ENCODE measurements around the gene SARDH.
"Not testable (repeated sequence)": the region's sequence is repeated elsewhere in the genome, so short reads cannot be mapped to it uniquely, and the experiment has no call there.

SARDH gene

GRCh38 chr9:133752739-133753446 lies 14.7 kb upstream of the SARDH start:
- DNase-seq (ENCODE audit: insufficient read length) (no peak), FAIRE-seq (no peak)
- TF ChIP-seq TAF1 (IDR thresholded peaks at IDR 0.05; ENCODE audit: borderline replicate concordance, low read depth, low read length) (no peak), POLR2AphosphoS5 (IDR thresholded peaks at IDR 0.05; ENCODE audit: low read depth, low read length) (no peak), POLR2A (IDR thresholded peaks at IDR 0.05; ENCODE audit: low read depth, low read length) (no peak)

- TF ChIP-seq POLR2AphosphoS5 (IDR thresholded peaks at IDR 0.05; ENCODE audit: low read depth, low read length) (no peak), TAF1 (IDR thresholded peaks at IDR 0.05; ENCODE audit: borderline replicate concordance, low read depth, low read length) (no peak), POLR2A (IDR thresholded peaks at IDR 0.05; ENCODE audit: low read depth, low read length) (no peak)
- DNase-seq (ENCODE audit: insufficient read length) (no peak), FAIRE-seq (no peak)
These were observed 13.0 kb upstream of the SARDH start for GRCh38 chr9:133750982-133751649.

DNA sequence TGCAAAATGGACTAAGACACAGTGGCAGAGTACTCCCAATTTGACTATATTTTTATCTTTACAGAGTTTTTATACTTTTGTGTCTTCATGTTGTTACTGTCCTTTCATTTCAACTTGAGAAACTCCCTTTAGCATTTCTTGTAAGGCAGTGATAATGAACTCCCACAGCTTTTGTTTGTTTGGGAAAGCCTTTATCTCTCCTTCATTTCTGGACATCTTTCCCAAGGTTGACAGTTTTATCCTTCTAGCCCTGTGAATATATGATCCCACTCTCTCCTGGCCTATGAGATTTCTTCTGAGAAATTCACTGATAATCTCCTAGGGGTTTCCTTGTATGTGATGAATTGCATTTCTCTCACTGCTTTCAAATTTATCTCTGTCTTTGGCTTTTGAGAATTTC lies 9.2 kb upstream of the SARDH start:
- DNase-seq (ENCODE audit: insufficient read length) = no peak
- TF ChIP-seq POLR2AphosphoS5 (IDR thresholded peaks at IDR 0.05; ENCODE audit: low read depth, low read length) = no peak
- TF ChIP-seq TAF1 (IDR thresholded peaks at IDR 0.05; ENCODE audit: borderline replicate concordance, low read depth, low read length) = no peak
- no peak for TF ChIP-seq POLR2A (IDR thresholded peaks at IDR 0.05; ENCODE audit: low read depth, low read length)
- FAIRE-seq = no peak

- FAIRE-seq; DNase-seq (ENCODE audit: insufficient read length): not testable (repeated sequence)
These were observed 6.4 kb upstream of the SARDH start for GRCh38 chr9:133744528-133744927.

- TF ChIP-seq POLR2AphosphoS5 (IDR thresholded peaks at IDR 0.05; ENCODE audit: low read depth, low read length) (no peak), POLR2A (IDR thresholded peaks at IDR 0.05; ENCODE audit: low read depth, low read length) (no peak), TAF1 (IDR thresholded peaks at IDR 0.05; ENCODE audit: borderline replicate concordance, low read depth, low read length) (no peak)
- FAIRE-seq (peak; percentile 91), DNase-seq (ENCODE audit: insufficient read length) (peak; percentile 74)
These were observed 4.8 kb upstream of the SARDH start for GRCh38 chr9:133742849-133743444.

DNA sequence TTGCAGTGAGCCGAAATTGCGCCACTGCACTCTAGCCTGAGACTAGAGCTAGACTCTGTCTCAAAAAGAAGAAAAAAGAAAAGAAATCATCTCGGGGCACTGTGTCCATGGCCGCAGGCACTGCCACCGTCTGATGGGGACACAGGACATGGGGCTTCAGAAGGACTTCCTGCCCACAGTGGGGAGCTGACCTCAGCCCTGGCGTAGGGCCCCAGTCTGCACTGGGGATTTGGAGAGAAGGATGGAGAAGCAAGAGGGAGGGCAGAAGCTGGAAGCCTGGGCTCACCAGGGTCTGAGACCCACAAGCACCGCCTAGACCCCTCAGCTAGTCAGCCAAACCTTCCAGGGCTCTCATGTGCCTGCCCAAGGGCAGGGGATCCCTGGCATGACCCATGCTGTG lies 4.1 kb upstream of the SARDH start:
- no peak for FAIRE-seq
- TF ChIP-seq TAF1 (IDR thresholded peaks at IDR 0.05; ENCODE audit: borderline replicate concordance, low read depth, low read length) (no peak), POLR2A (IDR thresholded peaks at IDR 0.05; ENCODE audit: low read depth, low read length) (no peak), POLR2AphosphoS5 (IDR thresholded peaks at IDR 0.05; ENCODE audit: low read depth, low read length) (no peak)

DNA sequence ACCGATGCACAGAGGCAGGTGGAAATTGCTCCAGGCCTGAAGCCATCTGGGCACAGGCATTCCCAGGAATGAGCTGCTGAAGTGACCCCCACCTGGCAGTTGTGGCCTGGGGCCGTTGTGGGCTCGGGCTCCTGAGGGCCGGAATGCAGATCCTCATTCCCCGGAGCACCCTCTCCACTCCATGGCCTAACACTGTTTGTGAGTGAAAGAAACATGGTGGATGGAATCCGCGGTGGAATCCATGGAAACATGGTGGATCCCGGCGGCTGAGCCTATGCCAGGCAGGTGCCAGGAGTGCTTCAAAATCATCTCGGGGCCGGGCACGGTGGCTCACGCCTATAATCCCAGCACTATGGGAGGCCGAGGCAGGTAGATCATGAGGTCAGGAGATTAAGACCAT lies 3.6 kb upstream of the SARDH start:
- no peak for DNase-seq (ENCODE audit: insufficient read length)
- no peak for FAIRE-seq
- TF ChIP-seq POLR2A (IDR thresholded peaks at IDR 0.05; ENCODE audit: low read depth, low read length) (no peak), TAF1 (IDR thresholded peaks at IDR 0.05; ENCODE audit: borderline replicate concordance, low read depth, low read length) (no peak), POLR2AphosphoS5 (IDR thresholded peaks at IDR 0.05; ENCODE audit: low read depth, low read length) (no peak)

More for the DNA sequence above, 4.1 kb upstream of the SARDH start:
- DNase-seq (ENCODE audit: insufficient read length) = no peak

GRCh38 chr9:133740911-133741310 lies 2.8 kb upstream of the SARDH start:
- no peak for DNase-seq (ENCODE audit: insufficient read length)
- no peak for TF ChIP-seq POLR2AphosphoS5 (IDR thresholded peaks at IDR 0.05; ENCODE audit: low read depth, low read length)
- TF ChIP-seq TAF1 (IDR thresholded peaks at IDR 0.05; ENCODE audit: borderline replicate concordance, low read depth, low read length) = no peak
- TF ChIP-seq POLR2A (IDR thresholded peaks at IDR 0.05; ENCODE audit: low read depth, low read length) = no peak
- FAIRE-seq = no peak

GRCh38 chr9:133739408-133740280 lies 1.5 kb upstream of the SARDH start:
- DNase-seq (ENCODE audit: insufficient read length) (no peak), FAIRE-seq (no peak)
- TF ChIP-seq TAF1 (IDR thresholded peaks at IDR 0.05; ENCODE audit: borderline replicate concordance, low read depth, low read length) (no peak), POLR2AphosphoS5 (IDR thresholded peaks at IDR 0.05; ENCODE audit: low read depth, low read length) (no peak), POLR2A (IDR thresholded peaks at IDR 0.05; ENCODE audit: low read depth, low read length) (no peak)

- no peak for TF ChIP-seq POLR2AphosphoS5 (IDR thresholded peaks at IDR 0.05; ENCODE audit: low read depth, low read length)
- TF ChIP-seq TAF1 (IDR thresholded peaks at IDR 0.05; ENCODE audit: borderline replicate concordance, low read depth, low read length) = no peak
- TF ChIP-seq POLR2A (IDR thresholded peaks at IDR 0.05; ENCODE audit: low read depth, low read length) = no peak
- FAIRE-seq = no peak
- no peak for DNase-seq (ENCODE audit: insufficient read length)
These were observed 581 bp upstream of the SARDH start for GRCh38 chr9:133738640-133739225.
